A549 (cell line): Measurements from ENCODE around the gene COQ10A. TPM values are rescaled to one million over a fixed set of nuclear protein-coding genes. Genes with fewer than 3 reads are reported as not detected.

ENCODE experiments used
- ATAC-seq, 2 experiments: fragments of 200-7000 bp in 1 of 2; fragments of >200 bp in 1 of 2; cut with Nextera tagmentation in 1 of 2; cut with Tn5 transposase in 1 of 2; 3 replicates each; pipeline versions ENCODE4 v1.8.0 to v1.9.1; 2018 to 2020; ENCODE audit warnings: mild to moderate bottlenecking in 1 of 2, moderate library complexity in 1 of 2
- CTCF ChIA-PET: fragments of 300-600 bp; sonication (Branson Sonifier 250); formaldehyde crosslinking; extraction: SDS; loops from one replicate; lab custom pipeline; 2021; ENCODE audit warnings: antibody characterized with exemption, inconsistent platforms; lab: Yijun Ruan, JAX
- POLR2A ChIA-PET: fragments of 350-600 bp; formaldehyde crosslinking; extraction: SDS; loops from one replicate; lab custom pipeline; 2021; ENCODE audit warnings: antibody characterized with exemption, inconsistent platforms; lab: Yijun Ruan, JAX
- DNase-seq, 2 experiments: peaks; one replicate each; pipeline versions ENCODE4 v3.0.0 to v3.0.0-alpha.2; 2011 to 2016; ENCODE audit warnings: low read depth in 1 of 2, low spot score in 1 of 2
- FAIRE-seq: peaks from 2 replicates; lab custom pipeline; 2011; peaks lifted over from hg19 to GRCh38; lab: Jason Lieb, UNC
- H3K27ac ChIP-seq, 2 experiments: fragments of >200 bp; sonication (Bioruptor Twin); formaldehyde crosslinking; 3 replicates each; pipeline ENCODE4 v1.5.1; 2016 to 2017
- H3K4me1 ChIP-seq: fragments of >200 bp; sonication (Bioruptor Twin); formaldehyde crosslinking; 3 replicates; pipeline ENCODE4 v1.6.1; 2016
- H3K4me2 ChIP-seq: fragments of >200 bp; sonication (Bioruptor Twin); formaldehyde crosslinking; 3 replicates; pipeline ENCODE4 v1.6.1; 2016
- H3K4me3 ChIP-seq: fragments of >200 bp; sonication (Bioruptor Twin); formaldehyde crosslinking; 3 replicates; pipeline ENCODE4 v1.5.1; 2016
- H3K9me3 ChIP-seq: fragments of >200 bp; sonication (Bioruptor Twin); formaldehyde crosslinking; 3 replicates; pipeline ENCODE4 v1.6.1; 2016
- CEBPB ChIP-seq, 2 experiments: fragments of >200 bp in 1 of 2; sonication (Bioruptor Twin) in 1 of 2; formaldehyde crosslinking in 1 of 2; IDR thresholded peaks; 2 replicates each; pipeline ENCODE4 v1.6.1; 2012 to 2016
- CHD4 ChIP-seq: fragments of 200-600 bp; sonication (generic); IDR thresholded peaks from 2 replicates; pipeline ENCODE4 v1.6.1; 2016; ENCODE audit warnings: antibody characterized with exemption, mild to moderate bottlenecking, borderline replicate concordance
- CTCF ChIP-seq: fragments of >200 bp; sonication (Bioruptor Twin); formaldehyde crosslinking; IDR thresholded peaks from 3 replicates; pipeline ENCODE4 v1.5.1; 2016
- EP300 ChIP-seq, 2 experiments: fragments of >200 bp; sonication (Bioruptor Twin); formaldehyde crosslinking; IDR thresholded peaks; 2 replicates in 1 of 2; 3 replicates in 1 of 2; pipeline ENCODE4 v1.6.1; 2016 to 2017
- ESRRA ChIP-seq: fragments of 150-350 bp; IDR thresholded peaks from 2 replicates; pipeline ENCODE4 v1.6.1; 2014; ENCODE audit warnings: mild to moderate bottlenecking, low read length, borderline replicate concordance
- FOSL2 ChIP-seq, 2 experiments: fragments of 450-650 bp in 1 of 2; fragments of >200 bp in 1 of 2; sonication (Bioruptor Twin) in 1 of 2; formaldehyde crosslinking; IDR thresholded peaks; 2 replicates each; pipeline versions ENCODE4 v1.5.0 to v1.6.1; 2016 to 2020; ENCODE audit warnings: mild to moderate bottlenecking in 1 of 2, moderate library complexity in 1 of 2
- GATA3 ChIP-seq: IDR thresholded peaks from 2 replicates; pipeline ENCODE4 v1.6.1; 2012; ENCODE audit warnings: borderline replicate concordance
- HES2 ChIP-seq: fragments of >200 bp; sonication (Bioruptor Twin); formaldehyde crosslinking; IDR thresholded peaks from 2 replicates; pipeline ENCODE4 v1.6.1; 2016
- HOXA7 ChIP-seq: fragments of 250-450 bp; sonication (Bioruptor Pico); IDR thresholded peaks from 2 replicates; pipeline ENCODE4 v1.5.0; 2020; ENCODE audit warnings: mild to moderate bottlenecking, moderate library complexity
- JUN ChIP-seq, 2 experiments: fragments of >200 bp; sonication (Bioruptor Twin); formaldehyde crosslinking; IDR thresholded peaks; 2 replicates in 1 of 2; 3 replicates in 1 of 2; pipeline ENCODE4 v1.6.1; 2016 to 2017
- KDM1A ChIP-seq: fragments of 200-600 bp; sonication (generic); IDR thresholded peaks from 2 replicates; pipeline ENCODE4 v1.6.1; 2016; ENCODE audit warnings: low read depth, mild to moderate bottlenecking
- MAFK ChIP-seq: fragments of 450-650 bp; IDR thresholded peaks from 2 replicates; pipeline ENCODE4 v1.6.1; 2014; ENCODE audit not compliant: partially characterized antibody
- NFE2L2 ChIP-seq: fragments of 150-350 bp; conservative IDR thresholded peaks from 2 replicates; pipeline ENCODE4 v1.6.1; 2014; ENCODE audit warnings: low read length
- NPAS2 ChIP-seq: fragments of 250-450 bp; sonication (Bioruptor Pico); IDR thresholded peaks from 2 replicates; pipeline ENCODE4 v1.8.0; 2022; ENCODE audit warnings: mild to moderate bottlenecking, moderate library complexity, borderline replicate concordance
- POLR2AphosphoS2 ChIP-seq: conservative IDR thresholded peaks from 2 replicates; pipeline ENCODE4 v1.6.1; 2012; ENCODE audit warnings: low read length, improper control_type of control experiment, inconsistent platforms
- SMC3 ChIP-seq: fragments of >200 bp; sonication (Bioruptor Twin); formaldehyde crosslinking; IDR thresholded peaks from 3 replicates; pipeline ENCODE4 v1.6.1; 2018; ENCODE audit warnings: inconsistent platforms
- TFCP2L1 ChIP-seq: fragments of 250-450 bp; sonication (Bioruptor Pico); IDR thresholded peaks from 2 replicates; pipeline ENCODE4 v1.5.0; 2021; ENCODE audit warnings: mild to moderate bottlenecking
- USF2 ChIP-seq: fragments of 450-650 bp; IDR thresholded peaks from 2 replicates; pipeline ENCODE4 v1.6.1; 2014; ENCODE audit warnings: antibody characterized with exemption
- ZFP36 ChIP-seq: fragments of 450-650 bp; IDR thresholded peaks from 2 replicates; pipeline ENCODE4 v1.6.1; 2014; ENCODE audit warnings: borderline replicate concordance; ENCODE audit not compliant: partially characterized antibody
- ZNF302 ChIP-seq: fragments of 250-450 bp; sonication (Bioruptor Pico); IDR thresholded peaks from 2 replicates; pipeline ENCODE4 v1.9.0; 2021; ENCODE audit warnings: inconsistent platforms, mild to moderate bottlenecking, moderate library complexity
- WGBS: methylation state at CpG from one replicate; pipeline ENCODE4 v1.1.6; 2017; ENCODE audit errors: missing lambda C conversion rate; 5-methylcytosine and 5-hydroxymethylcytosine counted together
- polyA plus RNA-seq, 4 experiments: library from polyadenylated mRNA; depleted of rRNA in 3 of 4; stranded (reverse); fragments of >200 nt; fragmentation: RNase III in 1 of 4; extraction: RNeasy Plus Mini Kit Qiagen cat#74134 plus additional on column Dnase treatment in 1 of 4; gene quantifications; 2 replicates in 3 of 4; 3 replicates in 1 of 4; pipeline ENCODE4 v1.2.3, GENCODE V29; 2011 to 2017
- TF ChIP-seq, protein P1 (sequence below): fragments of 250-450 bp; sonication (Bioruptor Pico); IDR thresholded peaks from 2 replicates; pipeline ENCODE4 v1.5.0; 2020; ENCODE audit warnings: low read depth, mild to moderate bottlenecking, moderate library complexity

The COQ10A gene
- polyA plus RNA-seq, 2 of the 4 experiments (the other 2 are of a cell fraction), result 23.5 to 40.9 TPM

- Histone ChIP-seq H3K4me3 (peak overlapping the region; percentile 94), H3K27ac (peak overlapping the region; percentile 92 to 97), H3K4me2 (peak overlapping the region; percentile 79), H3K4me1 (peaks cover 47% of the 10 kb centered on the region), H3K9me3 (no peaks in the 10 kb centered on the region)
- ChIA-PET POLR2A (interaction anchor here (0.6 to 2.7 kb wide), 5 partner anchors 8 to 205 kb away, joined by 3 to 21 read pairs (median 3); partner anchors contain the start of genes COQ10A, RNF41 and SMARCC2), CTCF (interaction anchor here (0.7 to 14.6 kb wide), 29 partner anchors 11 to 214 kb away, joined by 3 to 146 read pairs (median 6); partner anchors contain the start of genes COQ10A, RNF41, SMARCC2 and ZC3H10)
- peak; percentile 2; a peak in 2 of 6 replicates for ATAC-seq
- TF ChIP-seq CEBPB (IDR thresholded peaks at IDR 0.05) (no peak), TFCP2L1 (CRISPR knock-in tag) (no peak), CHD4 (no peak), NPAS2 (CRISPR knock-in tag) (no peak), GATA3 (no peak), KDM1A (no peak), ESRRA (no peak), CTCF (no peak), JUN (IDR thresholded peaks at IDR 0.05) (no peak), HES2 (no peak)
- no peak for DNase-seq
- 28% methylated on average over 9 of the region's 9 CpGs for WGBS
- no peak for FAIRE-seq
Observed at GRCh38 chr12:56258820-56259183, 7.9 kb upstream of the COQ10A start.

DNA sequence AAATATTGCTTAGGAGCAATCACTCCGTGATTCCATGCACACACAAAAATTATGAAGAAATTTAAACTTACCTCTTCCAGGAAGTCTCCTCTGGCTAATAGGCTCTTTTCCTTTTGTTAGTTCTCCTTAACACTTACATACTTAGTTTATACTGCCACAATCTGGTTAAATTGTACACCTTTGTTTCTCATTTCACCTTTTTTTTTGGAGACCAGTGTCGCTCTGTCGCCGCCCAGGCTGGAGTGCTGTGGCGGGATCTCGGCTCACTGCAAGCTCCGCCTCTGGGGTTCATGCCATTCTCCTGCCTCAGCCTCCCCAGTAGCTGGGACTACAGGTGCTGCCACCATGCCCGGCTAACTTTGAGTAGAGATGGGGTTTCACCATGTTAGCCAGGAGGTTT, 6.4 kb upstream of the COQ10A start:
- Histone ChIP-seq H3K4me1 (peaks cover 47% of the 10 kb centered on the region), H3K27ac (peak overlapping the region; percentile 82 to 86; a peak in 4 of 6 replicates), H3K4me2 (no peak overlapping the region), H3K9me3 (no peaks in the 10 kb centered on the region), H3K4me3 (no peak overlapping the region)
- POLR2A ChIA-PET, result no interaction called here
- FAIRE-seq, result no peak
- no peak for TF ChIP-seq CHD4
- no peak for TF ChIP-seq FOSL2 (IDR thresholded peaks at IDR 0.05)
- no peak for TF ChIP-seq FOSL2 (CRISPR knock-in tag; IDR thresholded peaks at IDR 0.05)
- TF ChIP-seq ZFP36, result no peak
- no peak for TF ChIP-seq ZNF302
- no peak for TF ChIP-seq MAFK
- no peak for TF ChIP-seq HOXA7
- no peak for TF ChIP-seq NPAS2 (CRISPR knock-in tag)
- TF ChIP-seq, protein P1, sequence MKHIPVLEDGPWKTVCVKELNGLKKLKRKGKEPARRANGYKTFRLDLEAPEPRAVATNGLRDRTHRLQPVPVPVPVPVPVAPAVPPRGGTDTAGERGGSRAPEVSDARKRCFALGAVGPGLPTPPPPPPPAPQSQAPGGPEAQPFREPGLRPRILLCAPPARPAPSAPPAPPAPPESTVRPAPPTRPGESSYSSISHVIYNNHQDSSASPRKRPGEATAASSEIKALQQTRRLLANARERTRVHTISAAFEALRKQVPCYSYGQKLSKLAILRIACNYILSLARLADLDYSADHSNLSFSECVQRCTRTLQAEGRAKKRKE (CRISPR knock-in tag), result no peak
- no peak for TF ChIP-seq GATA3
- TF ChIP-seq USF2, result no peak
- TF ChIP-seq SMC3, result no peak
- TF ChIP-seq HES2, result no peak
- no peak for TF ChIP-seq POLR2AphosphoS2
- TF ChIP-seq EP300 (IDR thresholded peaks at IDR 0.05), result no peak
- no peak for TF ChIP-seq NFE2L2
- 92% methylated on average over 8 of the region's 8 CpGs for WGBS
- no peak for ATAC-seq
- DNase-seq, result no peak
- CTCF ChIA-PET, result interaction anchor here (2.9 to 14.6 kb wide), 5 partner anchors 9 to 204 kb away, joined by 8 to 146 read pairs (median 69); partner anchors contain the start of genes COQ10A and SMARCC2
